SK-N-SH treated with all-trans-retinoic acid at 6 μM for 48 hours (cell line): Measurements from ENCODE around the gene PDSS2.
"Not testable (repeated sequence)": the region's sequence is repeated elsewhere in the genome, so short reads cannot be mapped to it uniquely, and the experiment has no call there.

Source experiments
- ATAC-seq: fragments of 200-7000 bp; cut with Tn5 transposase; 3 replicates; pipeline ENCODE4 v1.9.1; 2020; ENCODE audit warnings: mild to moderate bottlenecking, moderate library complexity
- ARNTL ChIP-seq: fragments of 450-650 bp; formaldehyde crosslinking; IDR thresholded peaks from 2 replicates; pipeline ENCODE4 v1.5.0; 2020; ENCODE audit warnings: low read depth, mild to moderate bottlenecking, moderate library complexity, borderline replicate concordance
- BACH2 ChIP-seq: fragments of 250-450 bp; sonication (Bioruptor Pico); IDR thresholded peaks from 2 replicates; pipeline ENCODE4 v1.9.0; 2021; ENCODE audit warnings: mild to moderate bottlenecking, borderline replicate concordance
- CSRNP3 ChIP-seq: fragments of 250-450 bp; sonication (Bioruptor Pico); IDR thresholded peaks from 2 replicates; pipeline ENCODE4 v1.5.1; 2021; ENCODE audit warnings: mild to moderate bottlenecking, moderate library complexity
- ESRRG ChIP-seq: fragments of 250-450 bp; sonication (Bioruptor Pico); IDR thresholded peaks from 2 replicates; pipeline ENCODE4 v1.6.1; 2021; ENCODE audit warnings: mild to moderate bottlenecking
- GLIS3 ChIP-seq: fragments of 250-450 bp; sonication (Bioruptor Pico); IDR thresholded peaks from 2 replicates; pipeline ENCODE4 v1.5.0; 2020; ENCODE audit warnings: mild to moderate bottlenecking, moderate library complexity
- ISL1 ChIP-seq: fragments of 250-450 bp; sonication (Bioruptor Pico); IDR thresholded peaks from 2 replicates; pipeline ENCODE4 v2.1.2; 2022; ENCODE audit warnings: mild to moderate bottlenecking, moderate library complexity
- OSR1 ChIP-seq: fragments of 250-450 bp; sonication (Bioruptor Pico); IDR thresholded peaks from 2 replicates; pipeline ENCODE4 v1.8.0; 2022; ENCODE audit warnings: moderate library complexity, mild to moderate bottlenecking, inconsistent platforms
- POU6F1 ChIP-seq: fragments of 250-450 bp; sonication (Bioruptor Pico); IDR thresholded peaks from 2 replicates; pipeline ENCODE4 v1.8.0; 2021; ENCODE audit warnings: low read depth, mild to moderate bottlenecking, moderate library complexity, borderline replicate concordance
- PPARA ChIP-seq: fragments of 250-450 bp; sonication (Bioruptor Pico); IDR thresholded peaks from 2 replicates; pipeline ENCODE4 v1.5.0; 2020; ENCODE audit warnings: mild to moderate bottlenecking, borderline replicate concordance
- RARB ChIP-seq: fragments of 250-450 bp; sonication (Bioruptor Pico); IDR thresholded peaks from 2 replicates; pipeline ENCODE4 v1.8.0; 2021; ENCODE audit warnings: mild to moderate bottlenecking, moderate library complexity
- SNAI2 ChIP-seq: fragments of 250-450 bp; sonication (Bioruptor Pico); IDR thresholded peaks from 2 replicates; pipeline ENCODE4 v1.5.0; 2020; ENCODE audit warnings: mild to moderate bottlenecking, moderate library complexity
- TCF4 ChIP-seq: fragments of 250-450 bp; sonication (Bioruptor Pico); IDR thresholded peaks from 2 replicates; pipeline ENCODE4 v1.8.0; 2021; ENCODE audit warnings: mild to moderate bottlenecking, moderate library complexity, borderline replicate concordance
- TOX ChIP-seq: fragments of 250-450 bp; sonication (Bioruptor Pico); IDR thresholded peaks from 2 replicates; pipeline ENCODE4 v1.8.0; 2021; ENCODE audit warnings: mild to moderate bottlenecking, moderate library complexity, borderline replicate concordance
- TSHZ2 ChIP-seq: fragments of 250-450 bp; sonication (Bioruptor Pico); IDR thresholded peaks from 2 replicates; pipeline ENCODE4 v1.5.0; 2020; ENCODE audit warnings: mild to moderate bottlenecking, moderate library complexity
- ZC3H10 ChIP-seq: fragments of 250-450 bp; sonication (Bioruptor Pico); IDR thresholded peaks from 2 replicates; pipeline ENCODE4 v1.5.1; 2021; ENCODE audit warnings: mild to moderate bottlenecking, moderate library complexity
- ZFP3 ChIP-seq: fragments of 250-450 bp; sonication (Bioruptor Pico); IDR thresholded peaks from 2 replicates; pipeline ENCODE4 v1.5.0; 2020; ENCODE audit warnings: mild to moderate bottlenecking, moderate library complexity
- ZFP30 ChIP-seq: fragments of 450-650 bp; formaldehyde crosslinking; IDR thresholded peaks from 2 replicates; pipeline ENCODE4 v1.5.0; 2022; ENCODE audit warnings: mild to moderate bottlenecking, moderate library complexity
- ZNF565 ChIP-seq: fragments of 450-650 bp; formaldehyde crosslinking; conservative IDR thresholded peaks from 2 replicates; pipeline ENCODE4 v1.5.0; 2020; ENCODE audit warnings: low read depth, mild to moderate bottlenecking, moderate library complexity
- ZNF70 ChIP-seq: fragments of 450-650 bp; formaldehyde crosslinking; IDR thresholded peaks from 2 replicates; pipeline ENCODE4 v1.5.0; 2020; ENCODE audit warnings: mild to moderate bottlenecking, moderate library complexity
- ZNF8 ChIP-seq: fragments of 450-650 bp; formaldehyde crosslinking; IDR thresholded peaks from 2 replicates; pipeline ENCODE4 v1.5.0; 2020; ENCODE audit warnings: mild to moderate bottlenecking, moderate library complexity

PDSS2 gene

GRCh38 chr6:107280791-107281190 lies 178.6 kb downstream of the PDSS2 start:
- no peak for TF ChIP-seq TSHZ2 (CRISPR knock-in tag)
- TF ChIP-seq RARB (CRISPR knock-in tag): no peak
- TF ChIP-seq ZNF70 (CRISPR knock-in tag): no peak
- no peak for TF ChIP-seq ZC3H10 (CRISPR knock-in tag)
- no peak for TF ChIP-seq ZFP3 (CRISPR knock-in tag)
- no peak for TF ChIP-seq ZNF565 (CRISPR knock-in tag)
- TF ChIP-seq ESRRG: no peak
- no peak for TF ChIP-seq ZFP30 (CRISPR knock-in tag)
- no peak for TF ChIP-seq PPARA (CRISPR knock-in tag)
- no peak for TF ChIP-seq SNAI2
- no peak for TF ChIP-seq ARNTL
- TF ChIP-seq ZNF8 (CRISPR knock-in tag): no peak
- no peak for TF ChIP-seq TCF4
- no peak for TF ChIP-seq TOX
- TF ChIP-seq OSR1: no peak
- no peak for TF ChIP-seq GLIS3 (CRISPR knock-in tag)

GRCh38 chr6:107280001-107280400 lies 179.4 kb downstream of the PDSS2 start:
- not testable (repeated sequence) for ATAC-seq

More at GRCh38 chr6:107280791-107281190, 178.6 kb downstream of the PDSS2 start:
- ATAC-seq: no peak

GRCh38 chr6:107275330-107275865 lies 184.0 kb downstream of the PDSS2 start:
- no peak for ATAC-seq
- TF ChIP-seq RARB (CRISPR knock-in tag) (no peak), ZFP30 (CRISPR knock-in tag) (no peak), ISL1 (no peak), BACH2 (CRISPR knock-in tag) (no peak), TOX (no peak)

GRCh38 chr6:107274288-107274687 lies 185.1 kb downstream of the PDSS2 start:
- TF ChIP-seq ZFP3 (CRISPR knock-in tag) (no peak), CSRNP3 (CRISPR knock-in tag) (no peak), ZNF70 (CRISPR knock-in tag) (no peak), ESRRG (no peak), POU6F1 (no peak), ZFP30 (CRISPR knock-in tag) (no peak), GLIS3 (CRISPR knock-in tag) (no peak), TSHZ2 (CRISPR knock-in tag) (no peak)
- ATAC-seq: no peak
